Spleen (tissue), 11 donors: ENCODE measurements around the gene ZNF593. TPM values are rescaled to one million over a fixed set of nuclear protein-coding genes. Genes with fewer than 3 reads are reported as not detected.

Source experiments
- DNase-seq: peaks from one replicate; pipeline ENCODE4 v3.0.0-alpha.2; 2020
- H3K27ac ChIP-seq, 8 donors: fragments of 200-600 bp; sonication (generic) in 7 of 8; 1 replicate in 4 of 8; 2 replicates in 4 of 8; pipeline versions ENCODE4 v1.5.0 to v1.8.0; 2016 to 2021; ENCODE audit warnings: inconsistent platforms in 4 of 8, mild to moderate bottlenecking in 4 of 8, moderate library complexity in 1 of 8
- H3K27me3 ChIP-seq, 7 donors: fragments of 200-600 bp; sonication (generic) in 6 of 7; replicated peaks in 1 of 7; 1 replicate in 4 of 7; 2 replicates in 3 of 7; pipeline versions ENCODE4 v1.5.0 to v1.8.0; 2016 to 2021; ENCODE audit warnings: inconsistent platforms in 3 of 7, mild to moderate bottlenecking in 1 of 7
- H3K36me3 ChIP-seq, 6 donors: fragments of 200-600 bp; sonication (generic) in 5 of 6; 1 replicate in 4 of 6; 2 replicates in 2 of 6; pipeline versions ENCODE4 v1.5.0 to v1.8.0; 2016 to 2021; ENCODE audit warnings: inconsistent platforms in 2 of 6
- H3K4me1 ChIP-seq, 6 donors: fragments of 200-600 bp; sonication (generic) in 5 of 6; 1 replicate in 3 of 6; 2 replicates in 3 of 6; pipeline versions ENCODE4 v1.5.0 to v1.8.0; 2016 to 2021; ENCODE audit warnings: inconsistent platforms in 3 of 6
- H3K4me3 ChIP-seq, 8 donors: fragments of 200-600 bp; sonication (generic) in 7 of 8; 1 replicate in 4 of 8; 2 replicates in 4 of 8; pipeline versions ENCODE4 v1.5.0 to v1.8.0; 2016 to 2021; ENCODE audit warnings: inconsistent platforms in 4 of 8, mild to moderate bottlenecking in 4 of 8, moderate library complexity in 2 of 8
- H3K9me3 ChIP-seq, 8 donors: fragments of 200-600 bp; sonication (generic) in 7 of 8; 1 replicate in 4 of 8; 2 replicates in 4 of 8; pipeline versions ENCODE4 v1.5.0 to v1.8.0; 2016 to 2021; ENCODE audit warnings: inconsistent platforms in 4 of 8
- POLR2A ChIP-seq, 3 donors: fragments of 450-650 bp; IDR thresholded peaks; one replicate each; pipeline ENCODE4 v1.5.1; 2017; ENCODE audit warnings: antibody characterized with exemption in 3 of 3, mild to moderate bottlenecking in 1 of 3
- POLR2AphosphoS5 ChIP-seq, 3 donors: sonication (generic); formaldehyde crosslinking; IDR thresholded peaks; one replicate each; pipeline ENCODE4 v1.5.1; 2017; ENCODE audit warnings: antibody characterized with exemption in 3 of 3
- WGBS, 5 donors: extraction: QIAGEN DNeasy Blood & Tissue Kit in 3 of 5; methylation state at CpG; one replicate each; pipeline versions ENCODE4 v1.1.5 to v1.1.7; 2013 to 2018; 5-methylcytosine and 5-hydroxymethylcytosine counted together
- intact Hi-C: fragments of 100-400 bp; cut with DNase I; formaldehyde crosslinking; loops from one replicate; pipeline ENCODE4 v1.15.0; 2023; ENCODE audit warnings: low total_unique reads
- polyA plus RNA-seq, 3 donors: library from polyadenylated mRNA; stranded (reverse); fragments of 200-250 nt; gene quantifications; one replicate each; pipeline ENCODE4 v1.2.1, GENCODE V29; 2013
- total RNA-seq, 7 donors: library from RNA; depleted of rRNA in 3 of 7; stranded (reverse); fragments of >200 nt in 3 of 7; fragmentation: NEBNext Ultra II Directional in 4 of 7; extraction: Animal tissue kit (Norgen Biotek cat#: 25700) in 4 of 7; gene quantifications; one replicate each; pipeline versions ENCODE4 v1.1.0 to v1.2.1, GENCODE V29; 2016 to 2021
- TF ChIP-seq, protein P1 (sequence below), 11 experiments: fragments of 200-600 bp in 7 of 11; fragments of 450-650 bp in 4 of 11; sonication (generic) in 4 of 11; IDR thresholded peaks in 8 of 11; conservative IDR thresholded peaks in 3 of 11; 1 replicate in 7 of 11; 2 replicates in 4 of 11; pipeline versions ENCODE4 v1.4.0 to v1.8.0; 2016 to 2021; ENCODE audit warnings: antibody characterized with exemption in 11 of 11, inconsistent platforms in 4 of 11, mild to moderate bottlenecking in 1 of 11
- donor health status: healthy with polysubstance abuse.
- donor health status: DM: no; HTN: no; CAD: no; lungs with moderate emphysema.
- donor health status: DM: no; HTN: no; CAD: no.
- donor health status: Bipolar disorder and iron deficiency.
- donor health status: healthy.
- donor health status: DM: no; HTN: no; CAD: no.
- donor health status: DM: yes; HTN: yes; CAD: no.

ZNF593 gene
- total and polyA plus RNA-seq, 10 donors, result 13.5 to 104 (median 25.2) TPM

DNA sequence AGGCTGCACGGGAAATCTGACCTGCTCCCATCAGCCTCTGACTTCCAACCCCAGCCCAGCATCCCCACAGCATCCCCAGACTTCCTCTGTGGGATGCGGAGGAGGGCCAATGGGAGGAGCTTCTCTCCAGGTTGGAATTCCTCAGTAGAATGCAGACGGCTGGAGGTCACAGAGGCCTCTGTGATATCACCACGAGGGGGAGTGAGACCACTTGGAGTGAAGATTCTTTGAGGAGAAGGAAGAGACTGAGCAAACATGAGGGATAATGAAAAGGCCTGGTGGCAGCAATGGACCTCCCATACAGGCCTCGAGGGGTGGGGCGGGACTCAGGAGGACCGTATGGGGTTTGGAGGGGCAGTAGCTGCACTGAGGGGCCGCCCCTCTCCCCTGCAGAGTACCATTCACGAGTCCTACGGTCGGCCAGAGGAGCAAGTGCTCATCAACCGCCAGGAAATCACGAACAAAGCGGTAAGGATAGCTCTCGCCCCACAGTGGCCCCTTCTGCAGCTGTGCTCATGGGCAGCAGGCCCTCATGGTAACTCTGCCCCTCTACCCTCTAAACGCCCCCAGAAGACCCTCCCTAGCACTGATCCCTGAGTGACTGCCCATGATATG is 20.8 kb downstream of the ZNF593 start, which contains the start of gene CATSPER4:
Gene CATSPER4, plus strand, starts transcription at position 230 of the 615 bp plus-strand sequence. Its CDS starts 26 bp downstream, at position 256.
- DNase-seq, result no peak
- Histone ChIP-seq H3K4me3 (no peak within 1 kb of the TSS), H3K4me1 (no peaks in the 10 kb centered on the region), H3K27me3 (no peaks in the 10 kb centered on the region), H3K36me3 (no peaks in the 10 kb centered on the region), H3K9me3 (no peaks in the 10 kb centered on the region), H3K27ac (no peak within 1 kb of the TSS)
- WGBS, 5 donors, result 55 to 68% (median 61%) methylated on average over 16 of the region's 16 CpGs
- TF ChIP-seq, protein P1, sequence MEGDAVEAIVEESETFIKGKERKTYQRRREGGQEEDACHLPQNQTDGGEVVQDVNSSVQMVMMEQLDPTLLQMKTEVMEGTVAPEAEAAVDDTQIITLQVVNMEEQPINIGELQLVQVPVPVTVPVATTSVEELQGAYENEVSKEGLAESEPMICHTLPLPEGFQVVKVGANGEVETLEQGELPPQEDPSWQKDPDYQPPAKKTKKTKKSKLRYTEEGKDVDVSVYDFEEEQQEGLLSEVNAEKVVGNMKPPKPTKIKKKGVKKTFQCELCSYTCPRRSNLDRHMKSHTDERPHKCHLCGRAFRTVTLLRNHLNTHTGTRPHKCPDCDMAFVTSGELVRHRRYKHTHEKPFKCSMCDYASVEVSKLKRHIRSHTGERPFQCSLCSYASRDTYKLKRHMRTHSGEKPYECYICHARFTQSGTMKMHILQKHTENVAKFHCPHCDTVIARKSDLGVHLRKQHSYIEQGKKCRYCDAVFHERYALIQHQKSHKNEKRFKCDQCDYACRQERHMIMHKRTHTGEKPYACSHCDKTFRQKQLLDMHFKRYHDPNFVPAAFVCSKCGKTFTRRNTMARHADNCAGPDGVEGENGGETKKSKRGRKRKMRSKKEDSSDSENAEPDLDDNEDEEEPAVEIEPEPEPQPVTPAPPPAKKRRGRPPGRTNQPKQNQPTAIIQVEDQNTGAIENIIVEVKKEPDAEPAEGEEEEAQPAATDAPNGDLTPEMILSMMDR (IDR thresholded peaks at IDR 0.05 in 8 of 11, conservative IDR thresholded peaks at IDR 0.05 in 3 of 11), result peak in 1 of 11 experiments; percentile 30
- no peak for TF ChIP-seq POLR2AphosphoS5 (IDR thresholded peaks at IDR 0.05)
- no peak for TF ChIP-seq POLR2A (IDR thresholded peaks at IDR 0.05)
- intact Hi-C loops, result no loop called here

DNA sequence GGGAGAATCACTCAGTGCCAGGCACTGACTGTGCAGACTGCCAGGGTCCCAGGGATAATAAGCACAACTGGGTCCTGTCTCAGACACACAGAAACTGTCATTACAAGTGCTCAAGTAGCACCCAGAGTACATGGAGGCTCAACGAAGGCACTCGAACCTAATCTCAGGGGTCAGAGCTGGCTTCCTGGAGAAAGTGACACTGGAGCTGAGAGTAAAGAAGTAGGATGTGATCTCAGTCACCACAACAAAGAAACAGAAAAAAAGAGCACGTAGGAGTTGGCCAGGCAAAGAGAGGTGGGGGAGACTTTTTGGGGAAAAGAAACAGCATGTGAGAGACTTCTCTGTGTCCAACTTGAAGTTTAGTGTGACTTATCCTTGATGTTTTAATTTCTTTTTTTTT is 22.0 kb downstream of the ZNF593 start:
- H3K27me3 ChIP-seq, result no peaks in the 10 kb centered on the region
- no peak overlapping the region for H3K27ac ChIP-seq
- intact Hi-C loops, result no loop called here
- no peak for DNase-seq
- TF ChIP-seq POLR2A (IDR thresholded peaks at IDR 0.05) (no peak), POLR2AphosphoS5 (IDR thresholded peaks at IDR 0.05) (no peak)
- TF ChIP-seq, protein P1 (IDR thresholded peaks at IDR 0.05 in 8 of 11, conservative IDR thresholded peaks at IDR 0.05 in 3 of 11), result no peak
- H3K9me3 ChIP-seq, result no peaks in the 10 kb centered on the region
- WGBS, 5 donors, result 20 to 55% (median 27%) methylated on average over 3 of the region's 3 CpGs
- no peaks in the 10 kb centered on the region for H3K36me3 ChIP-seq
- no peak overlapping the region for H3K4me3 ChIP-seq
- H3K4me1 ChIP-seq, result no peaks in the 10 kb centered on the region

DNA sequence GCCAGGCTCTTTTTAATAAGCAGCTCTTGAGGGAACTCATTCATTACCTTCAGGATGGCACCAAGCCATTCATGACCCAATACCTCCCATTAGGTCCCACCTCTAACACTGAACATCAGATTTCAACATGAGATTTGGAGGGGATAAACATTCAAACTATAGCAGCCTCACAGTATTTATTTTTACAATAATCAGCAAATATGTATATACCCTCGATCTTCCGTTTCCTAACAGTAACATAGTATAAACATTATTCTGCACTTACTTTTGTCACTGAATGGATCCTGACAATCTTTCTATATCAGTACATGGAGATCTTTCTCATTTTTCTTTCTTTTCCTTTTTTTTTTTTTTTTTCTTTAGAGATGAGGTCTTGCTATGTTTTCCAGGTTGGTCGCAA is 26.1 kb downstream of the ZNF593 start:
- TF ChIP-seq, protein P1 (IDR thresholded peaks at IDR 0.05 in 8 of 11, conservative IDR thresholded peaks at IDR 0.05 in 3 of 11), result no peak
- TF ChIP-seq POLR2AphosphoS5 (IDR thresholded peaks at IDR 0.05) (no peak), POLR2A (IDR thresholded peaks at IDR 0.05) (no peak)
- 59 to 95% (median 76%) methylated on average over 3 of the region's 3 CpGs for WGBS, 5 donors
- intact Hi-C loops, result no loop called here
- peaks cover 0 to 1% (median under 1%) of the 10 kb centered on the region in 6 donors for H3K4me1 ChIP-seq
- DNase-seq, result no peak
- no peak overlapping the region for H3K27ac ChIP-seq
- peaks cover 0 to 5% (median 0%) of the 10 kb centered on the region in 7 donors for H3K27me3 ChIP-seq
- no peak overlapping the region for H3K4me3 ChIP-seq
- no peaks in the 10 kb centered on the region for H3K36me3 ChIP-seq
- H3K9me3 ChIP-seq, result no peaks in the 10 kb centered on the region

DNA sequence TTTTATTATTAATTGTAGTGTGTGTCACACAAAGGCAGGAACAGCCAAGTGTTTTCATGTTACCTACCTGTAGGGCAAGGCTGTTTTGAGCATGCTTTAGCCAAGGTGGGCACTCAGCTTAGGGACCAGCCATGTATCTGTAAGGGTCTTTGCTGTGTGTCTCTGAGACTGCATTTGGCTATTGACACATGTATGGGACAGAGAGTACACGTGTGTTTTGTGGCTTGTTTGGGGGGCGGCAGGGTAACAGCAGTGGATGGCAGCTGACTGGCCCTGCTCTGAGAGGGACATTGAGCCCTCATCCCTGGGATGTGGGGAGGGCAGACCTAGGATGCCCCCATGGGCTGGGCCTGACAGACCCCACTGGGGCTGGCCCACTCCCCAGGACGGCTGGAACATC is 27.6 kb downstream of the ZNF593 start:
- intact Hi-C loops, result no loop called here
- Histone ChIP-seq H3K36me3 (no peaks in the 10 kb centered on the region), H3K9me3 (no peaks in the 10 kb centered on the region), H3K4me1 (peaks cover 0 to 16% (median 12%) of the 10 kb centered on the region in 6 donors), H3K27ac (no peak overlapping the region), H3K27me3 (peaks cover 0 to 5% (median 0%) of the 10 kb centered on the region in 7 donors), H3K4me3 (no peak overlapping the region)
- 81 to 96% (median 83%) methylated on average over 2 to 3 of the region's 3 CpGs for WGBS, 5 donors
- no peak for DNase-seq
- TF ChIP-seq, protein P1 (IDR thresholded peaks at IDR 0.05 in 8 of 11, conservative IDR thresholded peaks at IDR 0.05 in 3 of 11), result no peak
- no peak for TF ChIP-seq POLR2A (IDR thresholded peaks at IDR 0.05)
- no peak for TF ChIP-seq POLR2AphosphoS5 (IDR thresholded peaks at IDR 0.05)
